ENCODE data around the gene COG2.

DNA sequence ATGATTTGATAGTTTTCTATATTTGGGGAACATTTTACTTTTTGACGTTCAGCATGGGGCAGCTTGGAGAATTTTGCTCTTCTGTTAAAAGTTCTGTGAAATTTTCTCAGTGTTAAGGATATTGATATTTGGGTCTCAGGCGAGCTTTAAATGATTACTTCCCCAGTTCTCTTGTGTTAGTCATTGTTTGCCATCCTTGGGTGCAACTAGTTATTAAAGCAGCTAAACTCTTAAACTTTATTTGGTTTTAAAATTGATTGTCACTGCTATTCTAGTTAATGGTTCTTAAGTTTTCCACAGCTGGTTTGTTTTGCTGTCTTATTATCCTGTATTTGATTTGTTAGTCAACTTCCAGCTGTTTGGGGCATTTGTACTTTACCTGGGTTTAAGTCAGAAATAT, 9.0 kb downstream of the COG2 start:
- TF ChIP-seq, protein P1, sequence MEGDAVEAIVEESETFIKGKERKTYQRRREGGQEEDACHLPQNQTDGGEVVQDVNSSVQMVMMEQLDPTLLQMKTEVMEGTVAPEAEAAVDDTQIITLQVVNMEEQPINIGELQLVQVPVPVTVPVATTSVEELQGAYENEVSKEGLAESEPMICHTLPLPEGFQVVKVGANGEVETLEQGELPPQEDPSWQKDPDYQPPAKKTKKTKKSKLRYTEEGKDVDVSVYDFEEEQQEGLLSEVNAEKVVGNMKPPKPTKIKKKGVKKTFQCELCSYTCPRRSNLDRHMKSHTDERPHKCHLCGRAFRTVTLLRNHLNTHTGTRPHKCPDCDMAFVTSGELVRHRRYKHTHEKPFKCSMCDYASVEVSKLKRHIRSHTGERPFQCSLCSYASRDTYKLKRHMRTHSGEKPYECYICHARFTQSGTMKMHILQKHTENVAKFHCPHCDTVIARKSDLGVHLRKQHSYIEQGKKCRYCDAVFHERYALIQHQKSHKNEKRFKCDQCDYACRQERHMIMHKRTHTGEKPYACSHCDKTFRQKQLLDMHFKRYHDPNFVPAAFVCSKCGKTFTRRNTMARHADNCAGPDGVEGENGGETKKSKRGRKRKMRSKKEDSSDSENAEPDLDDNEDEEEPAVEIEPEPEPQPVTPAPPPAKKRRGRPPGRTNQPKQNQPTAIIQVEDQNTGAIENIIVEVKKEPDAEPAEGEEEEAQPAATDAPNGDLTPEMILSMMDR (IDR thresholded peaks at IDR 0.05 in 4 of 5, conservative IDR thresholded peaks at IDR 0.05 in 1 of 5): no peak
- no peak for TF ChIP-seq POLR2A (IDR thresholded peaks at IDR 0.05)

All from gastrocnemius medialis (tissue), 4 donors.